Astrocyte (in vitro differentiated cells and primary cell): Measurements from ENCODE around the gene BCOR. TPM values are rescaled to one million over a fixed set of nuclear protein-coding genes. Genes with fewer than 3 reads are reported as not detected.
A peak's percentile ranks its signal among the peaks of the same experiment; 100 is the strongest.

Experiments
- DNase-seq: peaks from one replicate; pipeline ENCODE4 v3.0.0-alpha.2; 2010; ENCODE audit warnings: low read depth
- FAIRE-seq: peaks from 2 replicates; lab custom pipeline; 2011; peaks lifted over from hg19 to GRCh38; lab: Jason Lieb, UNC
- H2AFZ ChIP-seq: 2 replicates; pipeline ENCODE4 v1.6.0; 2012; ENCODE audit warnings: low read depth, low read length, inconsistent platforms
- H3K27ac ChIP-seq: 2 replicates; pipeline ENCODE4 v1.5.1; 2011; ENCODE audit warnings: low read depth, low read length, inconsistent platforms
- H3K27me3 ChIP-seq: 2 replicates; pipeline ENCODE4 v1.6.0; 2011; ENCODE audit warnings: low read length, inconsistent platforms; ENCODE audit not compliant: insufficient read depth
- H3K36me3 ChIP-seq: 2 replicates; pipeline ENCODE4 v1.5.1; 2011; ENCODE audit warnings: low read length, inconsistent platforms; ENCODE audit not compliant: insufficient read depth
- H3K4me1 ChIP-seq: 2 replicates; pipeline ENCODE4 v1.5.1; 2011; ENCODE audit warnings: low read length, inconsistent platforms; ENCODE audit not compliant: insufficient read depth
- H3K4me2 ChIP-seq: 2 replicates; pipeline ENCODE4 v1.6.0; 2012; ENCODE audit warnings: low read length, inconsistent platforms
- H3K4me3 ChIP-seq: 2 replicates; pipeline ENCODE4 v1.5.1; 2011; ENCODE audit warnings: low read depth, mild to moderate bottlenecking, low read length, inconsistent platforms; ENCODE audit not compliant: insufficient read depth
- H3K79me2 ChIP-seq: 2 replicates; pipeline ENCODE4 v1.6.0; 2012; ENCODE audit warnings: mild to moderate bottlenecking, low read length, inconsistent platforms; ENCODE audit not compliant: insufficient read depth
- H3K9ac ChIP-seq: 2 replicates; pipeline ENCODE4 v1.6.0; 2012; ENCODE audit warnings: mild to moderate bottlenecking, low read length, inconsistent platforms
- H3K9me3 ChIP-seq: 2 replicates; pipeline ENCODE4 v1.5.1; 2012; ENCODE audit warnings: low read depth, mild to moderate bottlenecking, low read length, inconsistent platforms; ENCODE audit not compliant: insufficient read depth
- H4K20me1 ChIP-seq: 2 replicates; pipeline ENCODE4 v1.6.0; 2012; ENCODE audit warnings: low read length, inconsistent platforms; ENCODE audit not compliant: insufficient read depth
- H3K27ac Mint-ChIP-seq: one replicate; pipeline ENCODE4 v1.8.0; 2021; ENCODE audit warnings: mild to moderate bottlenecking, mixed read lengths; ENCODE audit not compliant: unreplicated experiment
- H3K27me3 Mint-ChIP-seq: one replicate; pipeline ENCODE4 v1.8.0; 2021; ENCODE audit warnings: low read depth, mixed read lengths; ENCODE audit not compliant: unreplicated experiment
- H3K36me3 Mint-ChIP-seq: one replicate; pipeline ENCODE4 v1.8.0; 2021; ENCODE audit warnings: low read depth, mixed read lengths; ENCODE audit not compliant: unreplicated experiment
- H3K4me1 Mint-ChIP-seq: one replicate; pipeline ENCODE4 v1.8.0; 2021; ENCODE audit warnings: low read depth, mixed read lengths; ENCODE audit not compliant: unreplicated experiment
- H3K4me3 Mint-ChIP-seq: one replicate; pipeline ENCODE4 v1.8.0; 2021; ENCODE audit warnings: mild to moderate bottlenecking, moderate library complexity, mixed read lengths; ENCODE audit not compliant: unreplicated experiment
- H3K9me3 Mint-ChIP-seq: one replicate; pipeline ENCODE4 v1.8.0; 2021; ENCODE audit warnings: mild to moderate bottlenecking, mixed read lengths; ENCODE audit not compliant: unreplicated experiment
- EZH2 ChIP-seq: IDR thresholded peaks from 2 replicates; pipeline ENCODE4 v1.6.1; 2012; ENCODE audit warnings: mild to moderate bottlenecking, low read length, inconsistent platforms; ENCODE audit not compliant: insufficient read depth
- total RNA-seq: library from RNA; stranded (reverse); gene quantifications from 2 replicates; pipeline ENCODE4 v1.2.1, GENCODE V29; 2021
- TF ChIP-seq, protein P1 (sequence below): IDR thresholded peaks from 2 replicates; pipeline ENCODE4 v1.5.1; 2011; ENCODE audit warnings: low read depth, mild to moderate bottlenecking, inconsistent platforms, low read length, moderate library complexity; ENCODE audit not compliant: insufficient read depth

BCOR gene
- total RNA-seq, 1 donor from 2014 or later: 9.0 TPM

DNA sequence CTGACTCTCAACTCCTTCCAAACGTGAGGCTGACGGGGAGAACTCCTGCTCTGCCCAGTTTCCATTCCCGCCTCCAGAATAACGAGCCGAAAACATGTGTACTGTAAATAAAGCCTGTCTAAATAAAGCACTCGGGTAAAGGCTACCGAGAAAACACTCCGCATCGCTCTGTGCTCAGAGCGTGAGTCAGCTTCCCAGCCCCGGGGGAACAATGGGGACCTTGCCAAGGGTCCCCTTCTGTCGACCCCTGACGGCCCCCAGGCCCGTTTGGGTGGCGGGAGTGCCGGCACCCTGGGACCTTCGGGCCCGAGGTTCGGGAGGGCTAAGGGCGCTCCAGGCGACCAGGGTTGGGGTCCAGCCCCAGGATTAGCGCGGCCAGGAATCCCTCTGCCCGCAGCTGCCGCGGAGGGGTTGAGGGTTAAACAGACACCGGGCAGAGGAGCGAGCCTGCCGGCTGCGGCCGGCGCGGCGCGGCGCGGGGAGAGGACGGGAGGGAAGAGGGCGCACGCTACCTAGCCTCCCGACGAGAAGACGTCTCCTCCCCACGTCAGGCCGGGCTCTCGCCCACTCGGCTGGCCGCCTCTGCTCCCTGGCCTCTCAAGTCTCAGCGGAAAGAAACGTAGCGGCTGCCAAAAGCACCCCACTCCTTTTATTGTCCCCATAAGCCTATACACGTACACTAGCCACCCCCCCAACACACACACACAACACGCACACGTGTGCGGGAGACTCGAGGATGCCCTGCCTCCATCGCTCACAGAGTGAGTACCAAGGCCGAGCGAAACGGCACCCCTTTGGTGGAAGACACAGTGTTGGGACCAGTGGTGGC lies 85.5 kb downstream of the BCOR start:
- Mint-ChIP-seq H3K4me1 (peaks cover 8% of the 10 kb centered on the region), H3K27ac (peak overlapping the region; percentile 87), H3K36me3 (no peaks in the 10 kb centered on the region), H3K27me3 (peaks cover 5% of the 10 kb centered on the region), H3K4me3 (no peak overlapping the region), H3K9me3 (peaks cover 2% of the 10 kb centered on the region)
- peak overlapping the region; percentile 12 for H3K27ac ChIP-seq
- H3K36me3 ChIP-seq: no peaks in the 10 kb centered on the region
- peak overlapping the region; percentile 63 for H2AFZ ChIP-seq
- peaks cover 3% of the 10 kb centered on the region for H3K9me3 ChIP-seq
- TF ChIP-seq EZH2: no peak
- TF ChIP-seq, protein P1, sequence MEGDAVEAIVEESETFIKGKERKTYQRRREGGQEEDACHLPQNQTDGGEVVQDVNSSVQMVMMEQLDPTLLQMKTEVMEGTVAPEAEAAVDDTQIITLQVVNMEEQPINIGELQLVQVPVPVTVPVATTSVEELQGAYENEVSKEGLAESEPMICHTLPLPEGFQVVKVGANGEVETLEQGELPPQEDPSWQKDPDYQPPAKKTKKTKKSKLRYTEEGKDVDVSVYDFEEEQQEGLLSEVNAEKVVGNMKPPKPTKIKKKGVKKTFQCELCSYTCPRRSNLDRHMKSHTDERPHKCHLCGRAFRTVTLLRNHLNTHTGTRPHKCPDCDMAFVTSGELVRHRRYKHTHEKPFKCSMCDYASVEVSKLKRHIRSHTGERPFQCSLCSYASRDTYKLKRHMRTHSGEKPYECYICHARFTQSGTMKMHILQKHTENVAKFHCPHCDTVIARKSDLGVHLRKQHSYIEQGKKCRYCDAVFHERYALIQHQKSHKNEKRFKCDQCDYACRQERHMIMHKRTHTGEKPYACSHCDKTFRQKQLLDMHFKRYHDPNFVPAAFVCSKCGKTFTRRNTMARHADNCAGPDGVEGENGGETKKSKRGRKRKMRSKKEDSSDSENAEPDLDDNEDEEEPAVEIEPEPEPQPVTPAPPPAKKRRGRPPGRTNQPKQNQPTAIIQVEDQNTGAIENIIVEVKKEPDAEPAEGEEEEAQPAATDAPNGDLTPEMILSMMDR: no peak
- FAIRE-seq (peak; percentile 37), DNase-seq (peak; percentile 47)
- no peaks in the 10 kb centered on the region for H4K20me1 ChIP-seq
- H3K4me2 ChIP-seq: peak overlapping the region; percentile 84
- no peaks in the 10 kb centered on the region for H3K79me2 ChIP-seq
- no peaks in the 10 kb centered on the region for H3K27me3 ChIP-seq
- H3K4me1 ChIP-seq: peaks cover 28% of the 10 kb centered on the region
- H3K9ac ChIP-seq: peak overlapping the region; percentile 57
- H3K4me3 ChIP-seq: peak overlapping the region; percentile 15

GRCh38 chrX:40011322-40012038 lies 86.3 kb downstream of the BCOR start:
- H3K27ac ChIP-seq: no peak overlapping the region
- H3K36me3 ChIP-seq: no peaks in the 10 kb centered on the region
- peak overlapping the region; percentile 63 for H2AFZ ChIP-seq
- H3K4me3 Mint-ChIP-seq: no peak overlapping the region
- peak overlapping the region; percentile 15 for H3K4me3 ChIP-seq
- peaks cover 9% of the 10 kb centered on the region for H3K27me3 Mint-ChIP-seq
- no peak overlapping the region for H3K9ac ChIP-seq
- H3K9me3 Mint-ChIP-seq: peaks cover 2% of the 10 kb centered on the region
- H3K4me2 ChIP-seq: peak overlapping the region; percentile 84
- no peaks in the 10 kb centered on the region for H3K79me2 ChIP-seq
- peaks cover 9% of the 10 kb centered on the region for H3K4me1 Mint-ChIP-seq
- H3K9me3 ChIP-seq: peaks cover under 1% of the 10 kb centered on the region
- H3K36me3 Mint-ChIP-seq: no peaks in the 10 kb centered on the region
- TF ChIP-seq, protein P1: no peak
- no peak for TF ChIP-seq EZH2
- DNase-seq (no peak), FAIRE-seq (peak; percentile 87)
- peaks cover 28% of the 10 kb centered on the region for H3K4me1 ChIP-seq
- H3K27ac Mint-ChIP-seq: peak overlapping the region; percentile 66
- no peaks in the 10 kb centered on the region for H3K27me3 ChIP-seq
- no peaks in the 10 kb centered on the region for H4K20me1 ChIP-seq
